IPS-18a (cell line): ENCODE results near the gene KLHL29.

Experiments
- H3K27ac ChIP-seq: one replicate; pipeline ENCODE4 v1.5.1; 2013; ENCODE audit warnings: low read length
- H3K27me3 ChIP-seq: one replicate; pipeline ENCODE4 v1.6.1; 2013; ENCODE audit warnings: mild to moderate bottlenecking, low read length; ENCODE audit not compliant: control insufficient read depth, insufficient read depth
- H3K36me3 ChIP-seq: one replicate; pipeline ENCODE4 v1.6.1; 2013; ENCODE audit warnings: low read depth, low read length; ENCODE audit not compliant: control insufficient read depth
- H3K4me1 ChIP-seq: one replicate; pipeline ENCODE4 v1.6.1; 2013; ENCODE audit warnings: low read depth, low read length; ENCODE audit not compliant: control insufficient read depth
- H3K4me3 ChIP-seq: one replicate; pipeline ENCODE4 v1.5.1; 2013; ENCODE audit warnings: low read length
- H3K9ac ChIP-seq: one replicate; pipeline ENCODE4 v1.6.1; 2013; ENCODE audit warnings: mild to moderate bottlenecking, low read length, moderate library complexity
- H3K9me3 ChIP-seq: one replicate; pipeline ENCODE4 v1.6.1; 2013; ENCODE audit warnings: low read depth, low read length; ENCODE audit not compliant: control insufficient read depth

KLHL29 gene

GRCh38 chr2:23512778-23513177 is 127.8 kb downstream of the KLHL29 start:
- Histone ChIP-seq H3K4me3 (no peak overlapping the region), H3K36me3 (no peaks in the 10 kb centered on the region), H3K27ac (no peak overlapping the region), H3K27me3 (no peaks in the 10 kb centered on the region), H3K9me3 (no peaks in the 10 kb centered on the region), H3K4me1 (no peaks in the 10 kb centered on the region), H3K9ac (no peak overlapping the region)

GRCh38 chr2:23513245-23513871 is 128.4 kb downstream of the KLHL29 start:
- no peaks in the 10 kb centered on the region for H3K36me3 ChIP-seq
- no peak overlapping the region for H3K27ac ChIP-seq
- H3K27me3 ChIP-seq = no peaks in the 10 kb centered on the region
- no peaks in the 10 kb centered on the region for H3K9me3 ChIP-seq
- no peak overlapping the region for H3K9ac ChIP-seq
- H3K4me1 ChIP-seq = no peaks in the 10 kb centered on the region
- H3K4me3 ChIP-seq = peak overlapping the region; percentile 50

GRCh38 chr2:23513872-23514793 is 129.2 kb downstream of the KLHL29 start:
- H3K4me3 ChIP-seq = no peak overlapping the region
- no peaks in the 10 kb centered on the region for H3K4me1 ChIP-seq
- H3K27me3 ChIP-seq = no peaks in the 10 kb centered on the region
- no peak overlapping the region for H3K9ac ChIP-seq
- H3K9me3 ChIP-seq = no peaks in the 10 kb centered on the region
- no peak overlapping the region for H3K27ac ChIP-seq
- no peaks in the 10 kb centered on the region for H3K36me3 ChIP-seq

- H3K9me3 ChIP-seq = no peaks in the 10 kb centered on the region
Observed at GRCh38 chr2:23516520-23517256, 131.7 kb downstream of the KLHL29 start.

GRCh38 chr2:23518481-23519333 is 133.7 kb downstream of the KLHL29 start:
- Histone ChIP-seq H3K27me3 (no peaks in the 10 kb centered on the region), H3K27ac (no peak overlapping the region), H3K9ac (no peak overlapping the region), H3K36me3 (no peaks in the 10 kb centered on the region), H3K9me3 (no peaks in the 10 kb centered on the region), H3K4me3 (no peak overlapping the region), H3K4me1 (peaks cover 14% of the 10 kb centered on the region)

More at GRCh38 chr2:23516520-23517256, 131.7 kb downstream of the KLHL29 start:
- Histone ChIP-seq H3K4me3 (no peak overlapping the region), H3K27me3 (no peaks in the 10 kb centered on the region), H3K4me1 (peaks cover 14% of the 10 kb centered on the region), H3K27ac (no peak overlapping the region), H3K36me3 (no peaks in the 10 kb centered on the region), H3K9ac (no peak overlapping the region)

- peaks cover 14% of the 10 kb centered on the region for H3K4me1 ChIP-seq
- no peaks in the 10 kb centered on the region for H3K9me3 ChIP-seq
- H3K9ac ChIP-seq = no peak overlapping the region
- no peak overlapping the region for H3K4me3 ChIP-seq
- no peak overlapping the region for H3K27ac ChIP-seq
- no peaks in the 10 kb centered on the region for H3K27me3 ChIP-seq
- no peaks in the 10 kb centered on the region for H3K36me3 ChIP-seq
Observed at GRCh38 chr2:23519334-23519651, 134.3 kb downstream of the KLHL29 start.

GRCh38 chr2:23520256-23520655 is 135.3 kb downstream of the KLHL29 start:
- H3K27ac ChIP-seq = no peak overlapping the region

GRCh38 chr2:23521060-23521459 is 136.1 kb downstream of the KLHL29 start:
- H3K27ac ChIP-seq = no peak overlapping the region
- no peaks in the 10 kb centered on the region for H3K36me3 ChIP-seq
- H3K4me3 ChIP-seq = no peak overlapping the region
- H3K9ac ChIP-seq = no peak overlapping the region
- no peaks in the 10 kb centered on the region for H3K9me3 ChIP-seq
- peaks cover 14% of the 10 kb centered on the region for H3K4me1 ChIP-seq
- no peaks in the 10 kb centered on the region for H3K27me3 ChIP-seq

More at GRCh38 chr2:23520256-23520655, 135.3 kb downstream of the KLHL29 start:
- H3K36me3 ChIP-seq = no peaks in the 10 kb centered on the region
- H3K9ac ChIP-seq = no peak overlapping the region
- H3K4me3 ChIP-seq = no peak overlapping the region
- H3K4me1 ChIP-seq = peaks cover 14% of the 10 kb centered on the region
- H3K27me3 ChIP-seq = no peaks in the 10 kb centered on the region
- no peaks in the 10 kb centered on the region for H3K9me3 ChIP-seq

- no peaks in the 10 kb centered on the region for H3K9me3 ChIP-seq
- peaks cover 14% of the 10 kb centered on the region for H3K4me1 ChIP-seq
Observed at GRCh38 chr2:23522726-23523372, 137.9 kb downstream of the KLHL29 start.

GRCh38 chr2:23523373-23524260 is 138.6 kb downstream of the KLHL29 start:
- no peaks in the 10 kb centered on the region for H3K27me3 ChIP-seq
- no peaks in the 10 kb centered on the region for H3K9me3 ChIP-seq
- H3K27ac ChIP-seq = no peak overlapping the region
- no peak overlapping the region for H3K4me3 ChIP-seq
- H3K36me3 ChIP-seq = no peaks in the 10 kb centered on the region
- H3K9ac ChIP-seq = no peak overlapping the region
- peaks cover 14% of the 10 kb centered on the region for H3K4me1 ChIP-seq

More at GRCh38 chr2:23522726-23523372, 137.9 kb downstream of the KLHL29 start:
- Histone ChIP-seq H3K4me3 (no peak overlapping the region), H3K27me3 (no peaks in the 10 kb centered on the region), H3K27ac (no peak overlapping the region), H3K36me3 (no peaks in the 10 kb centered on the region), H3K9ac (no peak overlapping the region)
